ENCODE data around the gene PAPPA.

The PAPPA gene

GRCh38 chr9:116358251-116358650, 204.7 kb downstream of the PAPPA start:
- FAIRE-seq: no peak

DNA sequence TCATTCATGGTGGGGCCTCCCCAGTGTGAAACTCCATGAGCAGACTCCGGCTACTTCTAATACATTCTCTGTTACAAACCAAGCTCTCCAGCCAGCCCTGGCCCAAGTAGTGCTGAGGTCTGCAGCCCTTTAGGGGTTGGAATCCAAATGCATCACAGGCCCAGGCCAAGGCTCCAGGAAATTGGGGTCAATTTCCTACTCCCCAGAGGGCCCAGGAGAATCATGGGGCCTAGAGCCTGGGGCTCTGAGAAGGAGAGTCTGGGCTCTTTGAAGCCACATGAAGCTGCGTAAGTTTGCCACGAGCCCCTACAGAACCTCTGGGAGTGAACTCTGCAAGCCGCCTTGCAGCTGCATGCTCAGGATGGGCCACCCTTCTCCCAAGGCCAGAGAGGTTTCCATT, 206.4 kb downstream of the PAPPA start:
- FAIRE-seq: no peak

GRCh38 chr9:116360989-116361388, 207.4 kb downstream of the PAPPA start:
- FAIRE-seq: no peak

DNA sequence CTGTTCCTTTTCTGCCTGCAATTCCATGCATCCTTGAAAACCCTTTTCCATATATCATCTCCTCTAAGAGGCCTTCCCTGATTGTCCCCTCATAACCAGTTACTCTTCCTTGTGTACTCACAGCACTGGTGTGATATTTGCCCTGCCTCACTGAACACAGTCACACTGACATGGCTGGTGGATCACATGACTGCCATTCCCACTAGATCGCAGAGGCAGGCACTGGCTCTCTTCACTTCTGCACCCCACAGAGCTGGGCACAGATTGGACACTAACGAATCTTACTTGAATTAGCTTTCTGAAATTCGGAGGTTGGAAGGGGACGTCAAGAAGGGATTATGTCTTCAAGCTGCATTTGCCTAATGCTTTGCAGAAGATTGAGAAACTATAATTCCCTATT, 208.0 kb downstream of the PAPPA start:
- FAIRE-seq: no peak

GRCh38 chr9:116362493-116362892, 208.9 kb downstream of the PAPPA start:
- FAIRE-seq: no peak

DNA sequence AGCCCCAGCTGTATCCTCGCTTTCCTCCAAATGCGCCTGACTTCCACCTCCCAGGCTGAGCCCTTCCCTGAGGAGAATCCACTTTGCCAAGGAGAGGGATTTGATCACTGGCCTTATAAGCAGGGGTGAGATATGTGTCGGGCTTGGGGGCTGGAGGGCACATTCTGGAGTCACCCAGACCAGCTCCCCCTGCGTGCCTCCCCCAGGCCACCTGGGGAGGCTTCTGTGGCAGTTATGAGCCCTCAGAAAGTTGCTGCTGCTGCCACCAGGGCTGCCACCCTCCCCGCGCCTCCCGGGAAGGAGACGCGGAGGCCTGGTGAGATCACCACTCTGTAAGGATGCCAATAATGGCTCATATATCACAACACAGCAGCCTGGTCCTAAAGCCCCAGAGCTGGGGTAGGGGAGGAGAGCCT, 211.5 kb downstream of the PAPPA start:
- no peak for FAIRE-seq

DNA sequence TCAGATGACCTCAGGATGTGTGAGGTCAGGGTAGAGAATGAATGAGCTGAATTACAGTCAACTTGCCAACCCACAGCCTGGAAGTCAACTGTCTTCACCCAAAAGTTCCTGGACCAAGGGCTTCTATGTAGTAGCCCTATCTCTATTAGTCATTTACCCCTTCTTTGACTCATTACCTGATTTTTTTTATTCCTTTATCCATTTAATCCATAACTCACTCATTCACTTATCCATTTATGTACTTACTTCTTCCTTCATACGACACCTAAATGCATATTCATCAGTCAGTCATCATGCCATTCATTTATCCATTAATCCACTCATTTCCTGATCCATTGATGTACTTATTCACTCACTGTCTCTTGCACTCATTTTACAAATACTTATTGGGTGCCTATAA, 212.7 kb downstream of the PAPPA start:
- FAIRE-seq: no peak

DNA sequence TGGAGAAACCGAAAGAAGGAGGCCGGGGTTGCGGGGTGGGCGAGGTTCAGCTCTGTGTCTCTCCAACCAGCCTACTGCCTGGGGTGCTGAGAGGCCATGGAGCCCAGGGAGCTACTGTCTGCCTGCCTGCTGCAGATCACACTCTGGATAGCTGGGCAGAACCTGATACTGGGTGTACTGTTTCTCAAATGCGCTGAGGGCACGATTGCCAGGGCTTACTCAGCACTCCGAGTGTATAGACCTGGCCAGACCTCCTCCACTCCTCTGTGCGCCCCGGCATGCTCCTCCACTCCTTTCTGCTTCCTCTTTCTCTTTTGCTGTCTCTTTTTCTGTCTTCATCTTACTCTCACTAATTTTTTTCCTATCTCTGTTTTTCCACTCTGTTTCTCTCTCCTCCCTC, 215.1 kb downstream of the PAPPA start:
- no peak for FAIRE-seq

- FAIRE-seq: no peak
These were observed 216.1 kb downstream of the PAPPA start for GRCh38 chr9:116369706-116370105.

DNA sequence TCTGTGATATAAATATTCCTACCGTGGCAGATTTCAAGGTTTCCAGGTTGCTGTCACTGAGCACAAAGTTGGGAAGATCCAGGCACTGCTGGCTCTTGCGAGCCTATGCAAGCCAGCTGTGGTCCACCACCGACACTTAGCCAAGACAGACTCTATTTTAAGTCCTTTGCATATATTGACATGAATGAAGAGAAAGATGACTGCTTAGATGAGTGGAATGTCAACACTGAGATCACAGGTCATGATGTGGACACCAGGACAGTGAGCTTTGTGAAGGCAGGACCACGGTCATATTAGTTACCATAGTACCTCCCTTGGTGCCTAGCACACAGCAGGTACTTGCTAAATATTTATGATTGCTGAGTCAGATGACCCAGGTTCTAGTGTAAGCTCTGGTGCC, 217.0 kb downstream of the PAPPA start:
- FAIRE-seq: no peak

DNA sequence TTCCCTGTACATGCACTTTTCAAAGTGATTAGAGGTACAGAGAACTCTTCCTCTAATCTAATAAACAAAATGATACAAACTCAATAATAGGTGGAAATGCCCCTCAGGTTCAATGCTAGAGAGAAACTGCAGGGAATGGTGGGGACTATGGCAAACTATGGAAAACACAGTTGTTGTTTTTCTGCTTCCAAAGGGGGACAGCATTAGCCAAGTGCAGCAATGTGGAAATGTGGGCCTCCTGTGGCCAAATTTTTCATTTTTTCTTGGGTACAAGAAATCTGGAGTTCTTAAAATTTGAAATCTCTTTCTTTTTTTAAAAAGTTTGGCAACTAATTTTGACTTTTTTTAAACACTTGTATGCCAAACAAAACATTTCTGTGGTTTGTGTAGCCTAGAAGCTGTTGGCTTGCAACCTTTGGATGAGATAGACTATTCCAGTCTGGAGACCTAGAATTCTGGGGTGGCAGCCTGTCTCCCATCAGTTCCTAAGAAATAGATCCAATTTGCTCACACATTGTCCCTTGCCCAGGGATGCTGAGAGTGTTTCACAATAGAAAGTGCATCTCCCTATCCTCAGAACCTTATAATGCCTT, 218.6 kb downstream of the PAPPA start:
- FAIRE-seq: no peak

- FAIRE-seq: no peak
These were observed 219.2 kb downstream of the PAPPA start for GRCh38 chr9:116372786-116373185.

DNA sequence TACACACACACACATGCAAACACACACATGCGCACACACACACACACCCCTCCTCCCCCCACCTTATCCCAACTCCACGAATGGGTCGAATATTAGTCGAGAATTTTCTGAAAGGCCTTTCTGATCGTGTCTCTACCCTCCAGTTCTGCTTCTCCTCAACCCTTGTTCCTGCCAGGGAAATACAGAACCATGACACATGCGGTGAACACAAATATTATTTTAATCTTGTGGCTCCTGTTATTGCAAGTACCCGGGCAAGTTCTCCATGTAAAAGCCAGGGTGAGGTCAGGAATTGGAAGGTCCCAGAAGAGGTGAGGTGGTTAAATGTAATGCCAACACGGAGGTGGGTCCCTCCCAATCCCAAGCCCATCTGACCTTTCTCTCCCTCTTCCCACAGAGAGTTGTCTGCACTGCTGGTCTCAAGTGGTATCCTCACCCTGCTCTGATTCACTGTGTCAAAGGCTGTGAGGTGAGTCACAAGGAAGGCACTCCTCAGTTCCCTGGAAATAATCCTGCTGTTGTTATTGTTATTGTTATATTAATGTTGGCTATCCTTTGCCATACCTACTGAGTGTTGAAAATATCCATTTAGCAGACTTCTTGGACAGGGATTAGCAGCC, 223.7 kb downstream of the PAPPA start:
- no peak for FAIRE-seq

DNA sequence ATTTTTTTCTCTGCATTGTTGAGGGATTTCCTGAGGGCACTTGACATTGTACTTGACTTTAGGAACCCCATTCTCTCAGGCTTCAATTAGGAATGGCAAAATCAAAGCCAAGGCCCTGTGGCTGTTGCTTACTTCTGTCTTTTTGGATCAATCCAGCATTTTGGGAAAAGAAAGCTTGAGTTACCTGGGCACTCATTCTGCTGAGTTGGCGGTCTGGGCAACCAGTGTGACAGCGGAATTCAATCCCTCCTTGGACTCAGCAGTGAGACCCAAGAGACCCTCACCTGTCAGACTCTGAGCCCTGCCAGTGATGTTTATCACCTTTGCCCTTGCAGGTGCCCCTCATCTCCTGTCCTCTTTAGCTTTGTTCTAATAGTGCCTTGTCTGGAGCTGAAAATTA, 225.3 kb downstream of the PAPPA start:
- FAIRE-seq: no peak

DNA sequence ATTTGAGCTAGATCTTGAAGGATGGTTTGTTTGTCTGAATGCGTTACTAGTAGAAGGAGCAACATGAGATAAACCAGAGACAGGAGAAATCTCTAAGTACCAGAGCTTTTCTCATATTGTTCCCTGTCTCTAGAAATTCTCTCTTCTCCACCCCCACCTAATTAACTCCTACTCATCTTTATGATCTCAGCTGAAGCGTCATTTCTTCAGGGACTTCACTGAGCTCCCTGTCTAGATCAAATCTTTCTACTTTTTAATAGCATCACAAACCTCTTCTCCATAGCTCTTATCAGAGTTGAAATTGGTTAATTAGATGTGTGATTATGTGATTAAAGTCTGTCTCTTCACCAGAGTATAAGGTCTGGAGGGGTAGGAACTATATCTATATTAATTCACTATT, 226.2 kb downstream of the PAPPA start:
- FAIRE-seq: no peak

- FAIRE-seq: no peak
These were observed 227.0 kb downstream of the PAPPA start for GRCh38 chr9:116380496-116380995.

DNA sequence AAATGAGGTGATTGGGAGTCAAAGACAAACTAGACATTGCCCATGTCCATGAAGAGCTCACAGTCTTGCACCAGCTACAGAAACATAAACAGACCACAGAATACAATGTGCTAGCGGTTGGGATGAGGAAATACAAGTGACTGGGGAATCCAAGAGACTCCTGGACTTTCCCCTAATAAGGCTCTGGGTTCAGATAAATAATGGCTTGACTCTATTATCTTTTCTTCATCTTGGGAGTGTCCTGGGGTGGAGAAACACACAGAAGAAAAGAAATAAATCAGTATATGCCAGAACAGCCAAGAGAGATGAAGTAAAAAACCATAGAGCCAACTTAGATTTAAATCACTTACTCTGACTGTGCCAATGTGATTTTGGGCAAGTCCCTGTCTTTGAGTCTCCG, 227.8 kb downstream of the PAPPA start:
- FAIRE-seq: no peak

GRCh38 chr9:116382053-116382452, 228.5 kb downstream of the PAPPA start:
- FAIRE-seq: no peak

GRCh38 chr9:116383133-116383532, 229.5 kb downstream of the PAPPA start:
- no peak for FAIRE-seq

DNA sequence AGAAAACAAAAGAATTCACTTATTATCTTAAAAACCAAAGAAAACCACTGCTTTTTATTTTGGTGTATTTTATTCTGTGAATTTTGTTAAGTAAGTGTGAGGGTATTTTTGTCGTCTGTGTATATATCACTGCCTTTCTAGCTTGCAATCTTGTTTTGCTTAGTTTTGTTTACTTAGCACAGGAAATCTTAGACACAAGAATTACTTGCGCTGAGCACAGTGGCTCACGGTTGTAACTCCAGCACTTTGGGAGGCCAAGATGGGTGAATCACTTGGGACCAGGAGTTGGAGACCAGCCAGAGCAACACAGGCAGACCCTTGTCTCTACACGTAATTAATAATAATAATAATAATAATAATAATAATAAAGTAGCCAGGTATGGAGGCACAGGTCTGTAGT, 230.3 kb downstream of the PAPPA start:
- no peak for FAIRE-seq

- no peak for FAIRE-seq
These were observed 234.5 kb downstream of the PAPPA start for GRCh38 chr9:116387934-116388698.

DNA sequence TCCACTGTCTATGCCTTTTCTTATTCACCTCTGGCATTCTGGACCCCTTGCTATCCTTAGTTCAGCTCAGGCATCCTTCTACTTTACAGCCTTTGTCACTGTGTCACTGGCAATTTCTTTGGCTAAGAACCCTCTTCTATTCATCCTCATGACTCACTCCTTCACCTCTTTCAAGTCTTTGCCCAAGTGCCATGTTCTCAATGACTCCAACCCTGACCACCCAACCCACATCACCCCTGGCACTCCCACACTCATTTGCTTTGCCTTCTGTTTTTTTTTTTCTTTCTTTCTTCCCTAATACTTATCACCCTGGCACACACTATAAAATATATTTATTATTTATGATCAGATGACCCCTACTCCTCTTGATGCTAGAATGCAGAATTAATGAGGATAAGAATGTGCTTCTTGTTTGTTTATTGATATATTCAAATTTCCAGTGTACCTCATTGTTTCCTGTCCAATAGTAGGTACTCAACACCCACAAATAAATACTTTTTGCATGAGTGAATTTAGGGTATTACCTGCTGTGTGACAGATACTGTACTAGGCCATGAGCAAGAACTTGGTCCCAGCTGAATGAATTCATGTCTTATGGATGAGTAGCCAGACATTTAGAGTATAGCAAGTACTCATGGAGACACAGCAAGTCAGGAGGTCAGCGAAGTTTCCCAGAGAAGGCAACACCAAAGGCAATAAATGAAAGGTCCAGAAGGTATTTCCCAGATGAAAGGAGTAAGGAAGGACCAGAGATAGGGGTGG, 236.1 kb downstream of the PAPPA start:
- FAIRE-seq: no peak
